H9 (cell line): ENCODE data around the gene NCAM1. TPM values are rescaled to one million over a fixed set of nuclear protein-coding genes. Genes with fewer than 3 reads are reported as not detected.

Experiments
- DNase-seq: peaks from one replicate; pipeline ENCODE4 v3.0.0-alpha.2; 2017
- H2AFZ ChIP-seq: one replicate; pipeline ENCODE4 v1.6.1; 2013; ENCODE audit warnings: mild to moderate bottlenecking, low read length, control low read depth, moderate library complexity
- H2AK5ac ChIP-seq: 2 replicates; pipeline ENCODE4 v1.6.1; 2013; ENCODE audit warnings: low read length, control low read depth, mixed read lengths; ENCODE audit not compliant: insufficient read length
- H2BK120ac ChIP-seq: one replicate; pipeline ENCODE4 v1.6.1; 2013; ENCODE audit warnings: low read depth, mild to moderate bottlenecking, low read length, control low read depth, inconsistent platforms; ENCODE audit not compliant: poor library complexity, severe bottlenecking
- H2BK12ac ChIP-seq: 2 replicates; pipeline ENCODE4 v1.6.1; 2013; ENCODE audit warnings: low read length, control low read depth, mixed read lengths, low read depth; ENCODE audit not compliant: insufficient read length
- H2BK15ac ChIP-seq: 2 replicates; pipeline ENCODE4 v1.6.1; 2013; ENCODE audit warnings: low read depth, low read length, control low read depth
- H2BK20ac ChIP-seq: one replicate; pipeline ENCODE4 v1.6.1; 2013; ENCODE audit warnings: low read depth, mild to moderate bottlenecking, low read length, control low read depth, inconsistent platforms; ENCODE audit not compliant: poor library complexity, severe bottlenecking
- H2BK5ac ChIP-seq: 2 replicates; pipeline ENCODE4 v1.6.1; 2013; ENCODE audit warnings: low read length, control low read depth, mixed read lengths; ENCODE audit not compliant: insufficient read length
- H3K14ac ChIP-seq: 2 replicates; pipeline ENCODE4 v1.6.1; 2013; ENCODE audit warnings: low read length, control low read depth; ENCODE audit not compliant: insufficient read depth
- H3K18ac ChIP-seq: 2 replicates; pipeline ENCODE4 v1.6.1; 2013; ENCODE audit warnings: low read depth, mild to moderate bottlenecking, mixed read lengths, low read length, control low read depth; ENCODE audit not compliant: insufficient read length
- H3K23ac ChIP-seq: 2 replicates; pipeline ENCODE4 v1.6.1; 2013; ENCODE audit warnings: low read length, control low read depth, mixed read lengths, low read depth; ENCODE audit not compliant: insufficient read length
- H3K23me2 ChIP-seq: 2 replicates; pipeline ENCODE4 v1.6.1; 2013; ENCODE audit warnings: low read depth, mild to moderate bottlenecking, mixed read lengths, low read length, control low read depth; ENCODE audit not compliant: insufficient read length, poor library complexity, severe bottlenecking
- H3K27ac ChIP-seq: 2 replicates; pipeline ENCODE4 v1.5.1; 2013; ENCODE audit warnings: low read length, control low read depth, mixed read lengths, low read depth; ENCODE audit not compliant: insufficient read length
- H3K27me3 ChIP-seq: 2 replicates; pipeline ENCODE4 v1.6.1; 2013; ENCODE audit warnings: low read length, control low read depth, inconsistent platforms; ENCODE audit not compliant: insufficient read depth
- H3K4ac ChIP-seq: 2 replicates; pipeline ENCODE4 v1.6.1; 2013; ENCODE audit warnings: low read depth, mild to moderate bottlenecking, control low read depth, inconsistent platforms, low read length, moderate library complexity
- H3K4me1 ChIP-seq: 2 replicates; pipeline ENCODE4 v1.6.1; 2013; ENCODE audit warnings: low read length, control low read depth, inconsistent platforms; ENCODE audit not compliant: insufficient read depth
- H3K4me2 ChIP-seq: 2 replicates; pipeline ENCODE4 v1.6.1; 2013; ENCODE audit warnings: low read length, control low read depth, mixed read lengths; ENCODE audit not compliant: insufficient read length, insufficient read depth
- H3K56ac ChIP-seq: 2 replicates; pipeline ENCODE4 v1.6.1; 2013; ENCODE audit warnings: low read depth, mild to moderate bottlenecking, mixed read lengths, low read length, control low read depth; ENCODE audit not compliant: insufficient read length
- H3K79me1 ChIP-seq: 2 replicates; pipeline ENCODE4 v1.6.1; 2013; ENCODE audit warnings: low read depth, mild to moderate bottlenecking, moderate library complexity, low read length, control low read depth, inconsistent platforms; ENCODE audit not compliant: insufficient read depth, poor library complexity, severe bottlenecking
- H3K79me2 ChIP-seq: 2 replicates; pipeline ENCODE4 v1.6.1; 2013; ENCODE audit warnings: low read length, control low read depth, inconsistent platforms; ENCODE audit not compliant: insufficient read depth
- H3K9ac ChIP-seq: 2 replicates; pipeline ENCODE4 v1.6.1; 2013; ENCODE audit warnings: low read length, control low read depth, mixed read lengths; ENCODE audit not compliant: insufficient read length; ENCODE audit errors: extremely low read depth
- H3K9me3 ChIP-seq: one replicate; pipeline ENCODE4 v1.6.1; 2013; ENCODE audit warnings: low read depth, low read length, inconsistent platforms; ENCODE audit not compliant: control insufficient read depth
- H3T11ph ChIP-seq: one replicate; pipeline ENCODE4 v1.6.1; 2013; ENCODE audit warnings: mild to moderate bottlenecking, low read length, control low read depth, inconsistent platforms
- H4K20me1 ChIP-seq: one replicate; pipeline ENCODE4 v1.6.1; 2013; ENCODE audit not compliant: control insufficient read depth, insufficient read length, insufficient read depth
- H4K5ac ChIP-seq: 2 replicates; pipeline ENCODE4 v1.6.1; 2013; ENCODE audit warnings: low read depth, mild to moderate bottlenecking, mixed read lengths, low read length, control low read depth; ENCODE audit not compliant: insufficient read length
- H4K8ac ChIP-seq: replicated peaks from 2 replicates; pipeline ENCODE4 v1.6.1; 2013; ENCODE audit warnings: low read length, control low read depth, mixed read lengths, low read depth; ENCODE audit not compliant: insufficient read length
- H4K91ac ChIP-seq: 2 replicates; pipeline ENCODE4 v1.6.1; 2013; ENCODE audit warnings: low read depth, mild to moderate bottlenecking, moderate library complexity, mixed read lengths, low read length, control low read depth; ENCODE audit not compliant: insufficient read length
- H3K27ac Mint-ChIP-seq, 3 experiments: 2 replicates in 2 of 3; 3 replicates in 1 of 3; pipeline ENCODE4 v1.8.0; 2020 to 2021; ENCODE audit warnings: mixed read lengths in 3 of 3, mild to moderate bottlenecking in 1 of 3, moderate library complexity in 1 of 3
- H3K27me3 Mint-ChIP-seq: 2 replicates; pipeline ENCODE4 v1.8.0; 2021; ENCODE audit warnings: low read depth, mild to moderate bottlenecking, moderate library complexity, mixed read lengths
- H3K36me3 Mint-ChIP-seq, 3 experiments: 2 replicates in 2 of 3; 3 replicates in 1 of 3; pipeline ENCODE4 v1.8.0; 2020 to 2021; ENCODE audit warnings: low read depth in 3 of 3, mixed read lengths in 3 of 3; ENCODE audit not compliant: insufficient read depth in 1 of 3
- H3K4me1 Mint-ChIP-seq, 2 experiments: 2 replicates each; pipeline ENCODE4 v1.8.0; 2020; ENCODE audit warnings: mixed read lengths in 2 of 2
- H3K4me3 Mint-ChIP-seq, 2 experiments: 2 replicates in 1 of 2; 3 replicates in 1 of 2; pipeline ENCODE4 v1.8.0; 2020 to 2021; ENCODE audit warnings: mild to moderate bottlenecking in 2 of 2, mixed read lengths in 2 of 2, moderate library complexity in 1 of 2
- H3K9me3 Mint-ChIP-seq, 2 experiments: 2 replicates in 1 of 2; 3 replicates in 1 of 2; pipeline ENCODE4 v1.8.0; 2020; ENCODE audit warnings: mild to moderate bottlenecking in 2 of 2, mixed read lengths in 2 of 2, moderate library complexity in 1 of 2
- WGBS: extraction: QIAGEN DNeasy Blood & Tissue Kit; methylation state at CpG from one replicate; pipeline ENCODE4 v1.1.7; 2013; ENCODE audit warnings: missing lambda C conversion rate, low lambda C conversion rate, mixed read lengths; ENCODE audit not compliant: insufficient read length; ENCODE audit errors: extremely low coverage; 5-methylcytosine and 5-hydroxymethylcytosine counted together
- total RNA-seq: library from RNA; stranded (reverse); gene quantifications from 2 replicates; pipeline ENCODE4 v1.2.1, GENCODE V29; 2021
- TF ChIP-seq, protein P1 (sequence below): fragments of 200-600 bp; sonication (generic); conservative IDR thresholded peaks from 3 replicates; pipeline ENCODE4 v1.8.0; 2021; ENCODE audit warnings: antibody characterized with exemption, mild to moderate bottlenecking

The NCAM1 gene
- total RNA-seq, 1 experiment from 2014 or later, result 2.5 TPM

DNA sequence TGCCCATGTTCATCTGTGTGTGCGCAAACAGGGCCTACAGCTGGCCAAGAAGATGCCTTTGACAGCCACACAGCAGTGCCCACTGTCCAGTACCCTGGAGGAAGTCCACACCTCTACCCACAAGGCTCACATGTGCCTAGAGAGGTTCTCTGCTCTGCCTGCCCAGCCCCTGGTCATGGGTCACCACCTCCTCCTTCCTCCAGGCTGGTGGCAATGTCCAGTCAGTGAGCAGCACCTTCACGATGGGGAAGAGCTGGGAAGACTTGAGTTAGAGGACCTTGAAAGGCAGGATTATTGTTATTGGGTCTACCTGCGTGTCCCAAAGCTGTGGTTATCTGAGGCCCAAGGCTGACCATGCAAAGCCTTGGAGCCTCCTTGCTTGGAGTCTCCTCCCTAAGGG lies 324.8 kb downstream of the NCAM1 start:
- no peak overlapping the region for H2AK5ac ChIP-seq
- no peaks in the 10 kb centered on the region for H3K27me3 ChIP-seq
- no peaks in the 10 kb centered on the region for H3K79me1 ChIP-seq
- Mint-ChIP-seq H3K27ac (no peak overlapping the region), H3K27me3 (no peaks in the 10 kb centered on the region; the same call in 1 of the 2 replicates), H3K4me1 (no peaks in the 10 kb centered on the region; a peak in 1 of 4 replicates), H3K4me3 (no peak overlapping the region), H3K9me3 (no peaks in the 10 kb centered on the region), H3K36me3 (no peaks in the 10 kb centered on the region; a peak in 1 of 7 replicates)
- H3T11ph ChIP-seq, result no peak overlapping the region
- no peak overlapping the region for H3K14ac ChIP-seq
- H3K18ac ChIP-seq, result peak overlapping the region; percentile 25
- no peak overlapping the region for H2BK15ac ChIP-seq
- no peak overlapping the region for H3K4me2 ChIP-seq
- H4K8ac ChIP-seq, result no peak overlapping the region
- no peaks in the 10 kb centered on the region for H3K23me2 ChIP-seq
- no peak overlapping the region for H2AFZ ChIP-seq
- no peaks in the 10 kb centered on the region for H3K4me1 ChIP-seq
- no peaks in the 10 kb centered on the region for H3K9me3 ChIP-seq
- no peak overlapping the region for H3K4ac ChIP-seq
- TF ChIP-seq, protein P1, sequence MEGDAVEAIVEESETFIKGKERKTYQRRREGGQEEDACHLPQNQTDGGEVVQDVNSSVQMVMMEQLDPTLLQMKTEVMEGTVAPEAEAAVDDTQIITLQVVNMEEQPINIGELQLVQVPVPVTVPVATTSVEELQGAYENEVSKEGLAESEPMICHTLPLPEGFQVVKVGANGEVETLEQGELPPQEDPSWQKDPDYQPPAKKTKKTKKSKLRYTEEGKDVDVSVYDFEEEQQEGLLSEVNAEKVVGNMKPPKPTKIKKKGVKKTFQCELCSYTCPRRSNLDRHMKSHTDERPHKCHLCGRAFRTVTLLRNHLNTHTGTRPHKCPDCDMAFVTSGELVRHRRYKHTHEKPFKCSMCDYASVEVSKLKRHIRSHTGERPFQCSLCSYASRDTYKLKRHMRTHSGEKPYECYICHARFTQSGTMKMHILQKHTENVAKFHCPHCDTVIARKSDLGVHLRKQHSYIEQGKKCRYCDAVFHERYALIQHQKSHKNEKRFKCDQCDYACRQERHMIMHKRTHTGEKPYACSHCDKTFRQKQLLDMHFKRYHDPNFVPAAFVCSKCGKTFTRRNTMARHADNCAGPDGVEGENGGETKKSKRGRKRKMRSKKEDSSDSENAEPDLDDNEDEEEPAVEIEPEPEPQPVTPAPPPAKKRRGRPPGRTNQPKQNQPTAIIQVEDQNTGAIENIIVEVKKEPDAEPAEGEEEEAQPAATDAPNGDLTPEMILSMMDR, result no peak
- no peak overlapping the region for H3K56ac ChIP-seq
- H4K20me1 ChIP-seq, result no peaks in the 10 kb centered on the region
- H3K23ac ChIP-seq, result no peak overlapping the region
- H2BK20ac ChIP-seq, result no peak overlapping the region
- no peaks in the 10 kb centered on the region for H3K79me2 ChIP-seq
- no peak overlapping the region for H2BK120ac ChIP-seq
- H4K5ac ChIP-seq, result no peak overlapping the region
- H2BK12ac ChIP-seq, result no peak overlapping the region
- no CpG with 5 or more reads among the region's 3 CpGs for WGBS
- H3K27ac ChIP-seq, result no peak overlapping the region
- H3K9ac ChIP-seq, result no peak overlapping the region
- no peak overlapping the region for H4K91ac ChIP-seq
- no peak for DNase-seq
- H2BK5ac ChIP-seq, result no peak overlapping the region
